ENCODE results near the gene AIPL1.

GRCh38 chr17:6480303-6480675 lies 45.4 kb upstream of the AIPL1 start:
- TF ChIP-seq, protein P1, sequence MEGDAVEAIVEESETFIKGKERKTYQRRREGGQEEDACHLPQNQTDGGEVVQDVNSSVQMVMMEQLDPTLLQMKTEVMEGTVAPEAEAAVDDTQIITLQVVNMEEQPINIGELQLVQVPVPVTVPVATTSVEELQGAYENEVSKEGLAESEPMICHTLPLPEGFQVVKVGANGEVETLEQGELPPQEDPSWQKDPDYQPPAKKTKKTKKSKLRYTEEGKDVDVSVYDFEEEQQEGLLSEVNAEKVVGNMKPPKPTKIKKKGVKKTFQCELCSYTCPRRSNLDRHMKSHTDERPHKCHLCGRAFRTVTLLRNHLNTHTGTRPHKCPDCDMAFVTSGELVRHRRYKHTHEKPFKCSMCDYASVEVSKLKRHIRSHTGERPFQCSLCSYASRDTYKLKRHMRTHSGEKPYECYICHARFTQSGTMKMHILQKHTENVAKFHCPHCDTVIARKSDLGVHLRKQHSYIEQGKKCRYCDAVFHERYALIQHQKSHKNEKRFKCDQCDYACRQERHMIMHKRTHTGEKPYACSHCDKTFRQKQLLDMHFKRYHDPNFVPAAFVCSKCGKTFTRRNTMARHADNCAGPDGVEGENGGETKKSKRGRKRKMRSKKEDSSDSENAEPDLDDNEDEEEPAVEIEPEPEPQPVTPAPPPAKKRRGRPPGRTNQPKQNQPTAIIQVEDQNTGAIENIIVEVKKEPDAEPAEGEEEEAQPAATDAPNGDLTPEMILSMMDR (optimal IDR thresholded peaks at IDR 0.05 in 1 of 3, IDR thresholded peaks at IDR 0.05 in 1 of 3, conservative IDR thresholded peaks at IDR 0.05 in 1 of 3; ENCODE audit: extremely low read depth in 1 of 3, insufficient read depth in 2 of 3, low read length in 3 of 3), result no peak
- no peak for TF ChIP-seq EZH2 (IDR thresholded peaks at IDR 0.05; ENCODE audit: low read length)
